Hippocampal formation (tissue), 2 donors: ENCODE results near the gene TTC3.
A peak's percentile ranks its signal among the peaks of the same experiment; 100 is the strongest.
"Not testable (repeated sequence)": the region's sequence is repeated elsewhere in the genome, so short reads cannot be mapped to it uniquely, and the experiment has no call there.

Source experiments
- DNase-seq, 2 donors: peaks; one replicate each; lab custom pipeline; 2025; lab: John Stamatoyannopoulos, UW

TTC3 gene, protein sequence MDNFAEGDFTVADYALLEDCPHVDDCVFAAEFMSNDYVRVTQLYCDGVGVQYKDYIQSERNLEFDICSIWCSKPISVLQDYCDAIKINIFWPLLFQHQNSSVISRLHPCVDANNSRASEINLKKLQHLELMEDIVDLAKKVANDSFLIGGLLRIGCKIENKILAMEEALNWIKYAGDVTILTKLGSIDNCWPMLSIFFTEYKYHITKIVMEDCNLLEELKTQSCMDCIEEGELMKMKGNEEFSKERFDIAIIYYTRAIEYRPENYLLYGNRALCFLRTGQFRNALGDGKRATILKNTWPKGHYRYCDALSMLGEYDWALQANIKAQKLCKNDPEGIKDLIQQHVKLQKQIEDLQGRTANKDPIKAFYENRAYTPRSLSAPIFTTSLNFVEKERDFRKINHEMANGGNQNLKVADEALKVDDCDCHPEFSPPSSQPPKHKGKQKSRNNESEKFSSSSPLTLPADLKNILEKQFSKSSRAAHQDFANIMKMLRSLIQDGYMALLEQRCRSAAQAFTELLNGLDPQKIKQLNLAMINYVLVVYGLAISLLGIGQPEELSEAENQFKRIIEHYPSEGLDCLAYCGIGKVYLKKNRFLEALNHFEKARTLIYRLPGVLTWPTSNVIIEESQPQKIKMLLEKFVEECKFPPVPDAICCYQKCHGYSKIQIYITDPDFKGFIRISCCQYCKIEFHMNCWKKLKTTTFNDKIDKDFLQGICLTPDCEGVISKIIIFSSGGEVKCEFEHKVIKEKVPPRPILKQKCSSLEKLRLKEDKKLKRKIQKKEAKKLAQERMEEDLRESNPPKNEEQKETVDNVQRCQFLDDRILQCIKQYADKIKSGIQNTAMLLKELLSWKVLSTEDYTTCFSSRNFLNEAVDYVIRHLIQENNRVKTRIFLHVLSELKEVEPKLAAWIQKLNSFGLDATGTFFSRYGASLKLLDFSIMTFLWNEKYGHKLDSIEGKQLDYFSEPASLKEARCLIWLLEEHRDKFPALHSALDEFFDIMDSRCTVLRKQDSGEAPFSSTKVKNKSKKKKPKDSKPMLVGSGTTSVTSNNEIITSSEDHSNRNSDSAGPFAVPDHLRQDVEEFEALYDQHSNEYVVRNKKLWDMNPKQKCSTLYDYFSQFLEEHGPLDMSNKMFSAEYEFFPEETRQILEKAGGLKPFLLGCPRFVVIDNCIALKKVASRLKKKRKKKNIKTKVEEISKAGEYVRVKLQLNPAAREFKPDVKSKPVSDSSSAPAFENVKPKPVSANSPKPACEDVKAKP (N-terminal part only)

DNA sequence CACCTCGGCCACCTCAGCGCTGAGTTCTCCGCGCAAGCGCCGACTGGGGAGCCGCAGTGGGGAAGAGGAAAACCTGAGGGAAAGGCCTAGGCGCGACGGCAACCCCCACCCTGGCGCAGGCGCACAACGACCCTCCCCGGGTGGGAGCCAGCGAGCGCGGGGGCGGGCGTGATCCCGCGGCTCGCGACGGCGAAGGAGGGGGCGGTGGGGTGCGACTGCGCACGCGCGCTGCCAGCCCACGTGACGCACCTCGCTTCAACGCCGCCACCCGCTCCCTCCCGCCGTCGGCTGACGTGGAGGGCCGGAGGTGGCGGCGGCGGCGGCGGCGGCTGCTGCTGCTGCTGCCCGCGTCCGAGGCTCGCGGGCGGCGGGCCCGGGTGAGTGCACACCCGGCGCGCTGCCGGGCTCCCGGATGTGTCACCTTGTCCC, at the start of gene TTC3, which contains the start of gene PIGP:
Gene TTC3 (plus strand): TSS at position 267 of the 429 bp plus-strand sequence. CDS start 14,004 bp downstream, outside the sequence.
Gene PIGP (minus strand): TSS at position 84 of the 429 bp plus-strand sequence. CDS start 556 bp downstream, outside the sequence.
- DNase-seq: peak; percentile 90 to 93

DNA sequence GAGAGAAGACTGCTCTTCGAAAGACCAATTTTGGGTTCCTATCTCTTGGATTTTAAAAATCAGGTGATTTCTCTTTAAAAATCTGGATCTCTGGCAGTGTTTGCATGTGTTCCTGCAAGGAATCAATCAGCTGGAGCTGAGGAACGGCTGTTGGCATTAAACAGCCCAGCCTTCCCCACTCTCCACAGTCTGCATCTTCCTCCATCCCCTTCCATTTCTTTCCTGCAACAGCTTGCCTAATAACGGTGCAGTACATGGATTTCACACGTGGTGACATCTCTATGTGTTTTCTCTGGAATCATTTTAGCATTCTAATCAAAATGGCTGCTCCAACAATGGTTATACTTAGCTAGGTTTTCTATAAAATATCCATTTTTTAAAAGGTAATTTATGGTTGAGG, 46.6 kb upstream of the TTC3 start:
- no peak for DNase-seq

DNA sequence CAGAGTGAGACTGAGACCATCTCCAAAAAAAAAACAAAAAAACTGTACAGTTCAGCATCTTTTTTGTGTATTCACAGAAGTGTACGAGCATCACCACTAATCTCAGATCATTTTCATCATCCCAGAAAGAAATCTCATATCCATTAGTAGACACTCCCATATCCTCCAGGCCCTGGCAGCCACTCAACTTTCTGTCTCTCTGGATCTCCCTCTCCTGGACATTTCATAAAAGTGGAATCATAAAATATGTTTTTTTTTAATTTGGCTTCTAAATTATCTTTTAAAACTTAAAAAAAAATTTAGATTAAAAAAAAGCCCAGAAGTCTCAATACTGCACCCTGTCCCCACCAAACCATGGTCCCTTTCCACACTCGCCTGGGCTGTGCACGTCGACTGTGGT, 44.5 kb upstream of the TTC3 start:
- DNase-seq: no peak

DNA sequence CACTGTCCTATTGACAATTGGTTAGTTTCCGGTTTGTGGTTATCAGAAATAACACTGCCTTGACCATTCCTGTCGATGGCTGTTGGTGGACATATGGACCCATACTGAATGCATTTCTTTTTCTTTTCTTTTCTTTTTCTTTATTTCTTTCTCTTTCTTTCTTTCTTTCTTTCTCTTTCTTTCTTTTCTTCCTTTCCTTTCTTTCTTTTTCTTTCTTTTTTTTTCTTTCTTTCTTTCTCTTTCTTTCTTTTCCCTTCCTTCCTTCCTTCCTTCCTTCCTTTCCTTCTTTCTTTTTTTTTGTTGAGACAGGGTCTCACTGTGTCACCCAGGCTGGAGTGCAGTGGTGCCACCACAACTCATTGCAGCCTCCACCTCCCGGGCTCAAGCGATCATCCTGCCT, 42.2 kb upstream of the TTC3 start:
- DNase-seq: no peak

DNA sequence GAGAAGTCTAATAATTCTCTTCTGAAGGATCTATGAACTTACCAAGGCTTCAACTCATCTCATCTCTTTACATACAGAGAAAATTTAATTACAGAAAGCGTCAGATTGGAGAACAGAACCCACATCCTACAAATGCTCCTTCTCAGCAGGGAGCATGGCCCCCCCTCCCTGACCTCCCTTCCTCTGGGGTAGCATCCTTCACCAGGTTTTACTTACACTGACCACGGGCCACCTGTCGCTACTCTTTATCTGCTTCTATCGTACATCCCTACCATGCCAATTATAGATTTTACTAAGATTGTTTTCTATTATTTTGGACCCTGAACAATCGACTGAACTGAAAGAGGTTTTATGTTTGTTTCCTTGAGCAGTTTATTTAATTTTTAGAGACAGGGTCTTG, 40.8 kb upstream of the TTC3 start:
- DNase-seq: no peak

DNA sequence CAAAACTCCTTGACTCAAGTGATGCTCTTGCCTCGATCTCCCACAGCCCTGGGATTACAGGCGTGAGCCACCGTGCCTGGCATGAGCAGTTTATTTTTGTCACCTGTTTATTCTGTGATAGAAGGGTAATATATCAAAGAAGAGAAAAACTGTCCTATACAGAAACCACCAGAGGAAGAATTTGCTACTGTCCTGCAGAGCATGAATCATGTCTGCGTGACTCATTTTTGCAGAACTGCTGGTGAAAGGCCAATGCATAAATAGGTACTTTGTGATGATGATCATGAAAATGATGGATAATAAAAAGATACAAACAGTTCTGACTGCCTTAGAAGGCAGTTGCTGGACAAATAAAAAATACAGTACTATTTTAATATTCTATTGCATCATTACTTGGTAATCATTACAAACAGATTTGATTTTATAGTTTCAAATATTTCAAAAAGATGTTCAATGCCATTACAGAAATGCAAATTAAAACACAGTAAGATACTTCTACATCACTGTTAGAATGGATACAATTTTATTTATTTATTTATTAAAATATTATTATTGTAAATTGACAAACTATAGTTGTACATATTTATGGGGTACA, 40.1 kb upstream of the TTC3 start:
- DNase-seq: peak in 1 of 2 donors; percentile 8

DNA sequence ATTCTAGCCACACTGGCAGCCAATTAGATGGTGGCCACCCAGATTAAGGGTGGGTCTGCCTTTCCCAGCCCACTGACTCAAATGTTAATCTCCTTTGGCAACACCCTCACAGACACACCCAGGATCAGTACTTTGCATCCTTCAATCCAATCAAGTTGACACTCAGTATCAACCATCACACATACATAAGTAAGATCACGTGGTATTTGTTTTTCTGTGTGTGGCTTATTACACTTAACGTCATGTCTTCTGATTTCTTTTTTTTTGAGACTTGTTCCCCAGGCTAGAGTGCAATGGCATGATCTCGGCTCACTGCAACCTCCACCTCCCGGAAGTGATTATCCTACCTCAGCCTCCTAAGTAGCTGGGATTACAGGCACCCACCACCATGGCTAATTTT, 38.7 kb upstream of the TTC3 start:
- not testable (repeated sequence) for DNase-seq

DNA sequence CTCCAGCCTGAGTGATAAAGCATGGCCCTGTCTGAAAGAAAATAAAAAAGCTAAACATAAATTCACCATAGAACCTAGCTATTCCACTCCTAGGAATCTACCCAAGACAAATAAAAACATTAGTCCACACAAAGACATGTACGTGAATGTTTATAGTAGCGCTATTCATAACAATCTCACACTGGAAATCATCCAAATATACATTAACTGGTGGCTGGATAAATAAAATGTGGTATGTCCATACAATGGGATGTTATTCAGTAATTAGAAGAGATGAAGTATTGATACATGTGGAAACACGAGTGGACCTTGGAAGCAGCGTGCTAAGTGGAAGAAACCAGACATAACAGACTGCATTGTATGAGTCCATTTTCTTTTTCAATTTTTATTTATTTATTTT, 36.9 kb upstream of the TTC3 start:
- DNase-seq: no peak

DNA sequence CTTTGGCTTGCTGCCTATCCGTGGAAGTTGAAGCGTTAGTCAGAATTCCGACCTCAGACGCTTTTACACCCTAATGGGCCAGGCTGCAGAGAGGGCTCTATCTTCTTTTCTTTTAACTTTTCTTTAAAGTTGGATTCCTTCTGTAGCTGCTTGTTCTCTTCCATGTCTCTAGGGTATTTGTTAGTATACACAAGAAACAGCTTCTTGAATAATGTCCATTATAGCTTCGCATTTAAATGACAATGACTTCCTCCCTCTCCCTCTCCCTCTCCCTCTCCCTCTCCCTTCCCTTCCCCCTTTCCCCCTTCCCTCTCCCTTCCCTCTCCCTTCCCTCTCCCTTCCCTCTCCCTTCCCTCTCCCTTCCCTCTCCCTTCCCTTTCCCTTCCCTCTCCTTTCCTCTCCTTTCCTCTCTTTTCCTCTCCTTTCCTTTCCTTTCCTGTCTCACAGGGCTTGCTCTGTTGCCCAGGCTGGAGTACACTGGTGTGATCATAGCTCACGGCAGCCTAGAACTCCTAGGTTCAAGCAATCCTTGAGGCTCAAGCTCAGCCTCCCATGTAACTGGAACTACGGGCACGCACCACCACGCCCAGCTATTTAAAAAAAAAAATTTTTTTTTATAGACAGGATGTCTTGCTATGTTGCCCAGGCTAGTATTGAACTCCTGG, 33.5 kb upstream of the TTC3 start:
- no peak for DNase-seq

DNA sequence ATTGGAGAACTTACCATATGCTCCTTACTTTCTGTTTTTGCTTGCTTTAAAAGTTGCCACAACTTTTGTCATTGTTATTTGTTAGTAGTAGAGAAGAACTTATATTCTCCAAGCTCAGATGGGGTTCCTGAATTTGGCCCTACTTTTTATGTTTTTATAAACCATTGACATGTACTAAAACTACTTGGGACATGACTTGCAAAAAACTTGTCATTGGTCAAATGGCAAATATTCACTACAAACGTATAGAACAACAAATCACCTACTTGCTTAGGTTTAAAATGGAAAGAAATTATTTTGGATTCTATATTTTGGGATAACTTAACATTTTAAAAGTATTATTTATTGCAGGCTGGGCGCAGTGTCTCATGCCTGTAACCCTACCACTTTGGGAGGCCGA, 32.8 kb upstream of the TTC3 start:
- DNase-seq: no peak

DNA sequence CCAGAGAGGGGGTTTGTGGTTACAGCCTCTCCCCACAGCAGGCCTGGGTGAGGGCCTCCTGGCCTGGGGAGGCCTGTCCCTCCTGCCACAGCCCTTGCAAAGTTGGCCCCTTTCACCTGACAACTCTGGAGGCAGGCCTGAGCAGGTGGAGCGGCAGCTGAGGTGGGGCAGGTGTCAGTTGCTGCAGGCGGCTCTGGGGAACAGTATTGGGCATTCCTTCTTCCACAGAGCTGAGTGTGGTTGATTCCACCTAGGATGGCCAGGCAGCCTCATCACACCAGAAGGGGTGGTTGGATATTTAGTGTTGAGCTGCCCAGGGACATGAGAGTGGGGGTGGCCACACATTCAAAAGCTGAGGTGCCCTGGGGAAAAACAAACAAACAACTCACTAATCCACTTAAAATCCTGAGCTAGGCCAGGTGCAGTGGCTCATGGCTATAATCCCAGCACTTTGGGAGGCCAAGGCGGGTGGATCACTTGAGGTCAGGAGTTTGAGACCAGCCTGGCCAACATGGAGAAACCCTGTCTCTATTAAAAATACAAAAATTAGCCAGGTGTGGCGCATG, 31.3 kb upstream of the TTC3 start:
- no peak for DNase-seq

DNA sequence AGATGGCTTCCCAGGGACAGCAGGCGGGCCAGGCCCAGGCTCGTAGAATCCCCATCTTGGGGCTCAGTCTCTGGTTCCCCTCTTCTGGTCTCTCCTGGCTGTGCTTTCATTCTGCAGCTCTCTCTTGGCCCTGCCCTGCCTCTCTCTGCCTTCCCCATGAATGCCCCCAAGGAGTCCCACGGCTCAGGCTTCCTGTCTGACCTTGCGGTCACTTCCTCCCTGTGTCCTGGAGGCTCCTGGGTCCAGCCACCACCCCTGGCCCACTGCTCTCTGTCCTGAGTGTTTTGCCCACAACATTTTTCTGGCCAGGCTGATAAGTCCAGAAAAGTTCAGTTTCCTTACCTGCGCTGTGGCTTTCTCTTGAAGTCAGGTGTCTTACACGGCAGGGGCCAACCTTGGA, 29.2 kb upstream of the TTC3 start:
- no peak for DNase-seq

DNA sequence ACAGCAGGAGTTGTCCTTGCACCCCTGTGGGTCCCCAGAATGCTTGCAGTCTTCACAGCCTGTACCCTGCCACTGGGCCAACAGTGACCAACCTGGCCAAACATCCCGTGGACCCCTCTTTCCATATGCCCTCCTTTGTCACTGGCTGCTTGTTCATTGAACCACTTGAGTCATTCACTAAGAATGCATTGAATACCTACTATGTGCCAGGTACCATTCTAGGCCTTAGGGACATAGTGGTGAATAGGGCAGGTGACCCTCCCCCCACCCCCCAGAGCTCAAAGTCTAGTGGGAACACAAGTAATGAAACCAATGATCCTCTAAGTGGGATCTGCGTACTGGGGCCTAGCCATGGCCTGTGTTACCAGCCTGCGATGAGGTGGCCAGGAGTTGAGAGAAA, 28.4 kb upstream of the TTC3 start:
- DNase-seq: no peak

DNA sequence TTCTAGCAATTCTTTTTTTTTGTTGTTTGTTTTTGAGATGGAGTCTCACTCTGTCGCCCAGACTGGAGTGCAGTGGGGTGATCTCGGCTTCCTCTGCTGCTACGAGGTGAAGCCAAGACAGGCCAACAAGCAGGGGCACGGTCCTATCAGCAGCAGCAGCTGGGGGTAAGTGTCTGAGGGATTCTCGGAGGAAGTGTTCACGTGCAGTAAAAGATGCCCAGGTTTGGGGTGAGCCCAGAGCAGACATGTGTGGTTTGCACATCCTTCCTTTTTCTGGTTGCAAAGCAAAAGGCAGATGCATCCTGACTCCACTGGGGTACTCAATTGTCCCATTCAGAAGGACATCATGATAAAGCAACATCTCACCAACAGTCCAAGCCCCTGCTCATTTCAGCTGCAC, 27.9 kb upstream of the TTC3 start:
- no peak for DNase-seq

DNA sequence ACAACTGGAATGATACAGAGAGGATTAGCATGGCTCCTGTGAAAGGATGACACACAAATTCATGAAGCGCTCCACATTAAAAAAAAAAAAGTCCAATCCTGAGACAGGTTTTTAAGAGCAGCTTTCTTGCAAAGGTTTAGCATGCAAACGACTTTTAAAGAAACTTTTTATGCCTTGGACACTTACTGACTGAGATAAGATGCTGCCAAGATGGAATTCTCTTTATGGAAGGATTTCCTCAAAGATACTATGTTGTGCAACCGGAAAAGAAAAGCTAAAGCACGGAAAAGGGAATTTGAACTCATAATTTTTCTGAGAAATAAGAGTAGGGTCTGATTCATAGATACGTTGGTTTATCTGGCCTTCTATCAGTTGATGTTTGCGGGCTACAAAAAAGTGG, 27.5 kb upstream of the TTC3 start:
- no peak for DNase-seq

DNA sequence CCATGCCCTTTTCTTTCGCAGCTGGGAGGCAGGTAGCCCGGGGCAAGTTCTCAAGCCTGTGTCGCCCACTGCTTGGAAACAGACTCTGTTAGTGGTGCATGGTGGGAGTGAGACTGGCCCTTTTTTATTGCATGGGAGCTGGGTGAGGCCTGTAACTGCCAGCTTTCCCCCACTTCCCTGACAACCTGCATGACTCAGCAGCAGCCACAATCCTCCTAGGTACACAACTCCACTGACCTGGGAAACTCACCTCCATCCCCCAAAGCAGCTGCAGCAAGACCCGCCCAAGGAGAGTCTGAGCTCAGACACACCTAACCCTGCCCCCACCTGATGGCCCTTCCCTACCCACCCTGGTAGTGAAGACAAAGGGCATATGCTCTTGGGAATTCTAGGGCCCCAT, 26.0 kb upstream of the TTC3 start:
- no peak for DNase-seq

DNA sequence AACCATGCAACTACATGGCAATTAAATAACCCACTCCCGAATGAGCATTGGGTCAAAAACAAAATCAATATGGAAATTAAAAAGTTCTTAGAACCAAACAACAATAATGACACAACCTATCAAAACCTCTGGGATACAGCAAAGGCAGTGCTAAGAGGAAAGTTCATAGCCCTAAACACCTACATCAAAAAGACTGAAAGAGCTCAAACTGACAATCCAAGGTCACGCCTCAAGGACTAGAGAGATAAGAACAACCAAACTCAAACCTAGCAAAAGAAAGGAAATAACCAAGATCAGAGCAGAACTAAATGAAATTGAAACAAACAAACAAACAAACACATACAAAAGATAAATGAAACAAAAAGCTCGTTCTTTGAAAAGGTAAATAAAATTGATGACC, 23.3 kb upstream of the TTC3 start:
- not testable (repeated sequence) for DNase-seq

DNA sequence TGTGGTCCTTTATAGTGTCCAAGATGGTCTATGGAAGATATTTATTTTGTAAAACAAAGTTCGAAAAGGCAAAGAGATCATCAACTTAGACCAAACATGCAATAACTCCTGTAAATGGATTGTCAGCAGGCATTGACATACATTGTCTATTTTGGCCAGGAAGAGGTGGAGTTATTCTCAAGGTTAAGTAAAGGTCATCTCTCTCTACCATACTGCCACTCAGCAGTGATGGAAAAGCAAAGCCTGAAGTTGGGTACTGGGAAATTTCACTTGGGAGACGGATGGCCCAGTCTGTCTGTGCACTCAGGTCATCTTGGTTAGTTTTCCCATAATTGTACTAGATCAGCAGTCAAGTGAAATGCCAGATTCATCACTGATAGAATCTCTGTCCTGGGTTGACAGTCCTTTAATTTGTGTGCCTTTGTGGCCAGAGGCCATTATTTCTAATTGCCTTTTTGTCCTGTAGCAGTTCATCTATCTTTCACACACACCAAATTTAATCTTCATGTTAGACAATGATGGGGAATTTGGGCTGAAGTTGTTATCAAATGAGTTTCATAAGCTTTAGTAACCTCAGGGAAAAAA, 17.7 kb upstream of the TTC3 start:
- DNase-seq: no peak

DNA sequence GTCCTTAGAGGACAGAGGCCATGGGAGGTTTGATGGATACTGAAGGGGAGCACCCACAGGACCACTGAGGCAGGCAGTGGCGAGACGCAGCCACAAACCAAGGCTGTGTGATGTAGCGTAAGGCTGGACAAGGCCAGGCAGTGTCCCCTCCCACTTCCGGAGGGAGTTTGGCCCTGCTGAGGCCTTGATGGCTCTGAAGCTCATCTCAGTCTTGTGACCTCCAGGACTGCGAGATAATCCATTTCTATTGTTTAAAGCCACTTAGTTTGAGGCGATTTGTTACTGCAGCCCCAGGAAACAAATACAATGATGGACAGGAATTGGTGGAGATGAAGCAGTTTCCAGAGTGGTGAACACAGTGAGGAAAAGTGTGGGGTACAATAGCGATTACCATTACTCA, 15.4 kb upstream of the TTC3 start:
- no peak for DNase-seq

DNA sequence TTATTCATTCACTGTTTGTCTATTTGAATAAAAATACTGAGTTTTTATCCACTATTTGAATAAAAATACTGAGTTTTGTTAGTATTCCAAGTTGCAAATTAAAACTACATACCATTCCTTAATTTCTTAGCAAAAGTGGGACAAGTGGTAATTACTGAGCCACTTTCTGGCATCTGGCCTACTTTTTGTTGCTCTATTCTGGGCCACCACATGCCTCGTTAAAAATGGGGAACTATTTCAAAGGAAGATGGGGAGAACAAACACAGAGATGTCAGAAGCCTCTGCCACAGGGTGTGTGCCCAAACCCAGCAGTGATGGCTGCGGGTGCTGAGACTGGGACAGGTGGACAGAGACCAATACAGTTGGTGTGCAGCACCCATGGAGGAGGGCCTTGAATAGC, 14.8 kb upstream of the TTC3 start:
- peak in 1 of 2 donors; percentile 36 for DNase-seq
